Motor neuron (in vitro differentiated cells): ENCODE data around the gene CCDC27. TPM values are rescaled to one million over a fixed set of nuclear protein-coding genes. Genes with fewer than 3 reads are reported as not detected.
A peak's percentile ranks its signal among the peaks of the same experiment; 100 is the strongest.
"Not testable (repeated sequence)": the region's sequence is repeated elsewhere in the genome, so short reads cannot be mapped to it uniquely, and the experiment has no call there.

Experiments used
- ATAC-seq, 8 experiments: fragments of 200-7000 bp; cut with Tn5 transposase; replicated peaks in 6 of 8; 2 replicates each; pipeline ENCODE4 v1.8.0; 2021; ENCODE audit warnings: mild to moderate bottlenecking in 8 of 8, moderate library complexity in 8 of 8
- H3K27ac ChIP-seq, 2 donors: fragments of 250-450 bp; sonication (Bioruptor Pico); 2 replicates each; pipeline ENCODE4 v1.9.0; 2021; ENCODE audit warnings: antibody characterized with exemption in 2 of 2, mild to moderate bottlenecking in 2 of 2, moderate library complexity in 1 of 2
- H3K4me1 ChIP-seq, 2 donors: fragments of 250-450 bp; sonication (Bioruptor Pico); replicated peaks in 1 of 2; 2 replicates each; pipeline ENCODE4 v1.6.1; 2021; ENCODE audit warnings: antibody characterized with exemption in 2 of 2, mild to moderate bottlenecking in 2 of 2, moderate library complexity in 1 of 2
- H3K4me3 ChIP-seq, 5 donors: fragments of 250-450 bp; sonication (Bioruptor Pico); 2 replicates each; pipeline ENCODE4 v1.9.0; 2021; ENCODE audit warnings: antibody characterized with exemption in 5 of 5, mild to moderate bottlenecking in 5 of 5, moderate library complexity in 4 of 5
- WGBS, 10 experiments: fragments of 450-650 bp; shearing (Covaris generic); methylation state at CpG; one replicate each; pipeline ENCODE4 v1.0.0; 2022; 5-methylcytosine and 5-hydroxymethylcytosine counted together
- in situ Hi-C, 9 experiments: fragments of 400-800 bp; cut with MboI; loops; one replicate each; pipeline ENCODE4 v1.15.0; 2021; ENCODE audit warnings: low sequenced_read_pairs in 9 of 9, low pct_unique_long_range_greater_than_20kb in 2 of 9; ENCODE audit not compliant: unreplicated experiment in 9 of 9
- total RNA-seq, 8 experiments: library from RNA; unstranded; fragments of 300-600 nt; gene quantifications; 2 replicates each; pipeline versions ENCODE4 v1.2.3 to v1.2.4, GENCODE V29; 2022

The CCDC27 gene
- total RNA-seq, 8 experiments from 2014 or later = 0.11 to 1.2 (median 0.25) TPM; not detected in 1

DNA sequence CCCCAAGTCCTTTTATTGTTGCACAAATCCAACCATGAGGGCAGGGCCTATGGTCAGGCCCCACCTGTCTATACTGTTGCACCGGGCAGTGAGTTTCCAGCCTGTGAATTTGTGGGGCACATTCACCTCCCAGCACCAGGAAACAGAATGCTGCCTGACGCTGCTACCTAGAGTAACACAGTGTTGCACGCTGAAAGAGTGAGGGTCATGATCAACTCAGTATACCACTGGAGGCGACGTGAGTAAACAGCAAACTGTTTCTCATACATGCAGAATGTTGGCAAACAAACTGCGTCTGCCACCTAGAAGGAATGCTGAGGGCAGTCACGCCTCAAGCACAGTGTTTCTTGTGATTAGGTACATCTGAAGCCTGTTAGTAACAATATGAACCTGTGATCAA lies 57.4 kb downstream of the CCDC27 start:
- in situ Hi-C loops = no loop called here
- 7 to 89% (median 60%) methylated on average over 1 to 7 of the region's 7 CpGs; no CpG with 5 or more reads in 1 of the 10 experiments for WGBS, 10 experiments
- peak in 2 of 8 experiments; percentile 9 to 30 for ATAC-seq

DNA sequence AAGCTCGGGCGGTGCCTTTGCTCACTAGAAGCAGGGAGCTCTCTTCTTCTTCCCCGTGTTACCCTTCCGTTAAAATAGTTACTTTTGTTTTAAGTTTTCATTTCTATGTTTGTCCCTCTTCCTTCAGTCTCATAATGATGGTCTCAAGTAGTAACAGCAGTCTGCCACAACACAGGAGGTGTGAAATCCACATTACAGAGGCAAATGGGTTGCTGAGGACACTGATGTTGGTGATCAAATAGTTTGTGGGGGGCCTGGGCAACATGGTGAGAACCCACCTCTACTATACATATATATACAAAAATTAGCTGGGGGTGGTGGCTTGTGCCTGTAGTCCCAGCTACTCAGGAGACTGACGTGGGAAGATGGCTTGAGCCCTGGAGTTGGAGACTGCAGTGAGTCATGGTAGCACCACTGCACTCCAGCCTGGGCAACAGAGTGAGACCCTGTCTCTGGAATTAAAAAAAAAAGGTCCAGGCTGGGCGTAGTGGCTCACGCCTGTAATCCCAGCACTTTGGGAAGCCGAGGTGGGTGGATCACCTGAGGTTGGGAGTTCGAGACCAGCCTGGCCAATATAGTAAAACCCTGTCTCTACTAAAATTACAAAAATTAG lies 58.0 kb downstream of the CCDC27 start:
- 0 to 88% (median 68%) methylated on average over 2 to 9 of the region's 9 CpGs; no CpG with 5 or more reads in 2 of the 10 experiments for WGBS, 10 experiments
- H3K4me3 ChIP-seq, H3K27ac ChIP-seq, H3K4me1 ChIP-seq, in situ Hi-C loops, ATAC-seq: not testable (repeated sequence)

More for the DNA sequence above, 57.4 kb downstream of the CCDC27 start:
- H3K27ac ChIP-seq = no peak overlapping the region
- H3K4me3 ChIP-seq = no peak overlapping the region
- no peaks in the 10 kb centered on the region for H3K4me1 ChIP-seq

DNA sequence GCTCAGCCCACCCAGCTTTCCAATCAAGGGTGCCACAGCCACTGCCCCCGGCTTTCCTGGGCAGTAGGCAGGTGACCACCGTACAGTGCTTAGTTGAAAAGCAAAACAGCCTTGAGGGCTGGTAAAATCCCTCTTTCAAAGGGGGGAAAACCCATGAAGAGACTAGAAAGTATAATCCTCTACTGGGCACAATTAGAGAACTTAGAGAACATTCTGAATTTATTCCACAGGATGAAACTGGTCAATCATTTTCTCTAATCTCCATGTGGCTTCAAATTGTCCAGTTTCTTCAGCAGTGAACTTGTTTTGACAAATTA lies 59.3 kb downstream of the CCDC27 start:
- Histone ChIP-seq H3K4me1 (no peaks in the 10 kb centered on the region), H3K27ac (no peak overlapping the region), H3K4me3 (no peak overlapping the region)
- in situ Hi-C loops = no loop called here
- 18 to 80% (median 52%) methylated on average over 1 to 2 of the region's 2 CpGs; no CpG with 5 or more reads in 7 of the 10 experiments for WGBS, 10 experiments
- peak in 2 of 8 experiments; percentile 15 to 27 for ATAC-seq

DNA sequence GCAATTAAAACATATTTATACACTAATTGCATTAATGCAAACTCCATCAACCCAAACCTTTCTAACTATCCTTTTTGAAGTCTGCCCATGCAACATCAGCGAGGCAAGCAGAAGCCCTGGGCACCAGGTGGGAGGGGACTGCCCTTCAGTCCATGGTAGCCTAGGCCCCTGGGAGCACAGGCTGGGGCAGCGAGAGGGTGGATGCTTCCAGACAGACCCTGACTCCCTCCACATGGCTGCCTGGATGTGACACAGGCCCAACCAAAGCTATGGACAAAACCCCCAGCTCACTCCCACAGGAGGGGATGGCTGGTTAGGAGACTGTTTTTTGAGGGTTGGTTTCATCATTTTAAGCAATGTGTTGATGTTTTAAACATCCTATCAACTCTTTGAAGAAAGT lies 61.8 kb downstream of the CCDC27 start:
- in situ Hi-C loops = no loop called here
- Histone ChIP-seq H3K4me1 (peaks cover 2 to 4% of the 10 kb centered on the region in 2 donors), H3K27ac (no peak overlapping the region), H3K4me3 (no peak overlapping the region)
- peak in 1 of 8 experiments; percentile 16 for ATAC-seq
- WGBS, 10 experiments = 0 to 100% (median 88%) methylated on average over 1 to 2 of the region's 2 CpGs; no CpG with 5 or more reads in 1 of the 10 experiments

DNA sequence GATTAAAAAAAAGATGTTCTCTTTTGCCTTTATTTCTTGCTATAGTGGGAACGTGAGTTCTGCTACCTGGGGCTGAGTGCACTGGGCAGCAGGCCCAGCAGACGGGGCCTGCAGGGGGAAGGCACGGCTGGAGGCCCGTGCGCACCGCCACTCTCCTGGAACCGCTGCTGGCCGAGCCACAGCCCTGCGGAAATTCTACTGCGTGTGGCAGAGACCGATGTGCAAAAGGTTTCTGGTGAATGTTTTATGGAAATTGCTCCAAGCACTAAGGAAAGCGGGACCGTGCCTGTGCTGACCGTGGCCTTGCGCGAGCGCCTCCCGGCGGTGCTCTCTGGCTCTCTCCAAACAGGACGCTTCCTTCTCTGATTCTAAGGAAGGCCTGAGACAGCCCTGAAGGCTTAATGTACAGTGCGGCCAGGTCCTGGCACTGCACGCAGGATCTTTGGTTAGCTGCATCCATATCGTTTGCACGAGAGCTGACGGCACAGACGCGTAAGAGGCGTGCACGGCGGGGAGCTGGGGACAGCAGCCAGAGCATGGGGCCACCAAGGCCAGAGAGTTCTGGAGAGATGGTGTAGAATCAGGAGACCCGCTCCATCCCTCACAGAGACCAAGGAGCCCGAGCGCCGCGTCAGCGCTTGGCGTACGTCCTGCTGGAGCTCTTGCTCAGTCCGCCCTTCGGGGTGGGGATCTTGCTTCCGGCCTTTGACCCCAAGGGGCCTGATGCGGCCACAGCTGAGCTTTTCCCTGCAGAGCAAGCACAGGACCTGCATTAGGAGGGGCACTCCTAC lies 62.7 kb downstream of the CCDC27 start:
- in situ Hi-C loops = no loop called here
- peaks cover 3 to 13% of the 10 kb centered on the region in 2 donors for H3K4me1 ChIP-seq
- ATAC-seq = no peak
- no peak overlapping the region for H3K4me3 ChIP-seq
- H3K27ac ChIP-seq = peak overlapping the region in 1 of 2 donors; percentile 20
- WGBS, 10 experiments = 81 to 100% (median 91%) methylated on average over 1 to 30 of the region's 42 CpGs; no CpG with 5 or more reads in 3 of the 10 experiments

DNA sequence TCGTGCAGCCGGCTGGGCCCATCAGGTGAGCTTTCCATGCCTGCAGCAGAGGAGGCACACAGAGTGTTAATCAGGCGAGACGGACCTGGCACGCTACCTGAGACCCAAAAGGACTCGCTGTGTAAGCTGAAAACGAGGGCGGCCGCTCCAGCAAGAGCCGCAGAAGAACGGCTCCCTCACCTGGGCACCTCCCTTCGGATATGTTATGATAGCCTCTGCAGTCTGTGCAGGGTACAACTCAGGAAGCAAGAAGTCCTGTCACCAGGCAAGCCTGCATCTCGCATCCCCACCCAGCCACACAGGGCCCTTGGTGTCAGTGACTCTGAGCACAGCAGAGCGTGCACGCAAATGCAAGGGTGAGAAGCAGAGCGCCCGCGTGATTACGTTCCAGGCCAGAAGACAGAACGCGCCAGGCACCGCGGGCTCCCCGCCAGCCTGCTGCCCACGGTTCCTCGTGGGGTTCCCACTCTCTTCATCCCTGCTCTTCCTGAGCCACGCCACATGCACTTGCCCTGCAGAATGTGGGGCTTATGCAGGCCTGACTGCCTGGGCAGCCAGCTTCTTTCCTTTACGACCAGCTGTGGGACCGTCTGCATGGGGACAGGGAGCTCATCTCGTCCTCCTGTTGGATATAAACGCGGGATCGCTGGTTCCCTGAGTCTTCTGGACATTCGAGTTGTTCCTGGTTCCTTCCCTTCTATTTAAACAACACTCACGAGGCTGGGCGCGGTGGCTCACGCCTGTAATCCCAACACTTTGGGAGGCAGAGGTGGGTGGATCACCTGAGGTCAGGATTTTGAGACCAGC lies 64.3 kb downstream of the CCDC27 start:
- Histone ChIP-seq H3K4me3 (no peak overlapping the region), H3K4me1 (peaks cover 12 to 27% of the 10 kb centered on the region in 2 donors), H3K27ac (no peak overlapping the region)
- in situ Hi-C loops = no loop called here
- no peak for ATAC-seq
- 79 to 94% (median 87%) methylated on average over 3 to 27 of the region's 38 CpGs; no CpG with 5 or more reads in 3 of the 10 experiments for WGBS, 10 experiments

DNA sequence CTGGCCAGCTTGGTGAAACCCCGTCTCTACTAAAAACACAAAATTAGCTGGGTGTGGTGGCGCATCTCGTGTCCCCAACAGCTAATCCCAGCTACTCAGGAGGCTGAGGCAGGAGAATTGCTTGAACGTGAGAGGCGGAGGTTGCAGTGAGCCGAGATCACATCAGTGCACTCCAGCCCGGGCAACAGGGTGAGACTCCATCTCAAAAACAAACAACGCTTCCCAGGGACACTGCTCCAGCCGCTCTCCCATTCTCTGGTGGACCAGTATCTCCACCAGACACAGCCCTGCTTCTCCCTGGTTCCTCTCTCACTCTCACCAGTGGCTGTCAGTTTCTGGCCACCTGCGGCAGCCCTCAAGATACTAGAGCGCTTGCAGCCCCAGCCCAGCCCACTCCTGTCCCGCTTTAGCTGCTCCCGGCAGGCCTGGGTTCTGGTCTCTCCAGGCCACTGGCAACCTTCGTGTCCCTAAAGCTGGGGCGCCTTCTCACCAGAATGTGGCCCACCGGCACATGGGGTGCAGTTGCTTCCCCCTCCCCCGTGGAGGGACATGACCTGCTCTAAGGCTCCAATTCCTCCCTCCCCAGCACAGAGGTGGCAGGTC lies 65.0 kb downstream of the CCDC27 start:
- no peak overlapping the region for H3K4me3 ChIP-seq
- WGBS, 10 experiments = 90 to 100% (median 93%) methylated on average over 3 to 17 of the region's 17 CpGs; no CpG with 5 or more reads in 4 of the 10 experiments
- H3K27ac ChIP-seq = no peak overlapping the region
- peaks cover 13 to 30% of the 10 kb centered on the region in 2 donors for H3K4me1 ChIP-seq
- ATAC-seq = no peak
- in situ Hi-C loops = no loop called here

DNA sequence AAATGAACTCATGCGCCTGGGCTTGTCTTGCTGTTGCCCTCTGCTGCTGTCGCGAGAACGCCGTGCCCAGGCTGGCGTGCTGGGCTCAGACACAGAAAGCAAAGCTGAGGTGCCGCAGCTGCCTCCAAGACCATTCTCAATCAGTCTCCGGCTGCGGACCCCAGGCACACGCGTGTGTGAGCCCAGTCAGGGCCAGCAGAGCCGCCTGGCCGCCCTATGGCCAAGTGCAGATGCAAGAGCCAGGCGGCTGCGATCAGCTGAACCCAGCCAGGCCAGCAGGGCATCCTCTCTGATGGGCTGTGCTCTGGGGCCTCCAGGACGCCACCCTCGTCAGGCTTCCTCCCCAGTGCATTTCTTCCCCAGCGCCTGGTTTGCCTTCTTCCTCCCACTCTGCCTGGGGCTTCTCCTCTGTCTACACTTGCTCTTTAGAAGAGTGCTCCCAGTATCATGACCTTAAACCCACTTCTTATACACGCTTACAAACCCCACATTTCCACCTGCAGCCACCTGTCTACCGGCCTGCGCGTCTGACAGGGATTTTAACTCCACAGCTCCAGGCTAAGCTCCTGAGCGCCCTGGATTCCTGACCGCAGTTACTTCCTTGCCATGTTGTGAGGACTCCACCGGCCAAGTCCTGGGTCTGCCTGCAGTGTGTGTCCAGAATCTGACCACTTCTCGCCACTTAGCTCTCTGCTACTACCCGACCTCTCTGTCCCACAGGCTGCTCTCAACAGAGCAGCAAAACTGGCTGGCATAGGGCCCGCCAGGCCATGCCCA lies 65.8 kb downstream of the CCDC27 start:
- in situ Hi-C loops = no loop called here
- 80 to 100% (median 90%) methylated on average over 1 to 18 of the region's 28 CpGs; no CpG with 5 or more reads in 2 of the 10 experiments for WGBS, 10 experiments
- H3K4me1 ChIP-seq = peaks cover 13 to 30% of the 10 kb centered on the region in 2 donors
- no peak for ATAC-seq
- no peak overlapping the region for H3K4me3 ChIP-seq
- H3K27ac ChIP-seq = no peak overlapping the region

DNA sequence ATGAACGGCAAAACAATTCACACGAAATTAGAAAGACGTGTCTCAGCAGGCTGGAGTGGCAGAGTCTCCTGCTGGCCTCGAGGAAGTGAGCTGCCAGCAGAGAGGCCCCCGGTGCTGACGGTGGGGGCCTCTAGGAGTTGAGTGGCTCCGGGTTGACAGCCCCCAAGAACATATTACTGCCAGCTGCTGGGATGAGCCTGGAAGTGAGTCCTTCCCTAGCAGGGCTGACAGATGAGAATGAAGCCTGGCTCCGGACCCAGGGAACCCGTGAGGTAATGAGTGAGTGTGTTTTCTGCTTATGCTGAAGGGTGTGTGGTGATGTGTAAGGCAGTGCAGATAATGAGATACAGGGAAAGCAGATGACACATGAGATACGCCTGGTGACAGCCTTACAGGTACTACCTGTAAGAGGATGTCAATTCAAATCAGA lies 67.5 kb downstream of the CCDC27 start:
- ATAC-seq = peak in 5 of 8 experiments; percentile 37 to 72 (median 56)
- in situ Hi-C loops = no loop called here
- WGBS, 10 experiments = 42 to 88% (median 69%) methylated on average over 1 to 10 of the region's 10 CpGs; no CpG with 5 or more reads in 2 of the 10 experiments
- Histone ChIP-seq H3K4me3 (no peak overlapping the region), H3K27ac (peak overlapping the region in 1 of 2 donors; percentile 52), H3K4me1 (peaks cover 13 to 30% of the 10 kb centered on the region in 2 donors)

DNA sequence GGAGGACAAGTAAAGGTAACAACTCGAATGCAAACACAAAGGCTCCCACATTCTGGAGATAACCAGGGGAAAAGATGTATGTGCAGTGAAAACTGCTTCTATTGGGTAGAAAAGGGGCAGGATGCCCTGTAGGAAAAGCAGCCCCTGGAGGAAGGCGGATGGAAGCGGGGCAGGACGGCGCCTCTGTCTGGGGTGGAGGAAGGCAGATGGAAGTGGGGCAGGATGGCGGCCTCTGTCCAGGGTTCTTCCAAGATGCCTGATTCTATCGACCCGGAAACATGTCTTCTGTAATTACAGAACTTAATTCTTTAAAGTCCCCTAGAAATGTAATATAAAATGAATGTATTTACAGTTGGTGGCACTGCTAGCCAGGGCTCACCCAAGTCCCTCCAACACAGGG lies 68.1 kb downstream of the CCDC27 start:
- no peak for ATAC-seq
- 76 to 100% (median 89%) methylated on average over 1 to 8 of the region's 8 CpGs; no CpG with 5 or more reads in 2 of the 10 experiments for WGBS, 10 experiments
- Histone ChIP-seq H3K4me1 (peaks cover 13 to 30% of the 10 kb centered on the region in 2 donors), H3K27ac (peak overlapping the region; percentile 52 to 77), H3K4me3 (no peak overlapping the region)
- in situ Hi-C loops = no loop called here

DNA sequence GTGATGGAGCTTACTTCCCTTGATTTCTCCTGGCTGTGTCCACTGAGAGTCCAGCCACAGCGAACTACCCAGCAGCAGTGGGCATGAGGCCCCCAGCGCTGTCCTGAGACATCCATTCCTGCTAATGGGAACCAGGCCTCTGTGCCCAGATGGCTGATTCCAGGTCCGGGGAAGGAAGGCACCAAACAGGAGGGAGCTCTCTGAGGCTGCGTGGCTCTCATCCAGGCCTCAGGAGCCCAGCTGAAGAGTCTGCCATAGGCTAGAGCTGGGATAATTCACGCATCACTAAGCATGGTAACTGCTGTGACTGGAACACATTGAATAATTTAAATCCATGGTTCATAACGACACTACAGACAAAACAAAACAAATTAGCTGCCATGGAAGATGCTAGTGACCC lies 68.8 kb downstream of the CCDC27 start:
- Histone ChIP-seq H3K4me1 (peaks cover 13 to 30% of the 10 kb centered on the region in 2 donors), H3K4me3 (no peak overlapping the region), H3K27ac (peak overlapping the region; percentile 52 to 77)
- in situ Hi-C loops = no loop called here
- 0 to 92% (median 70%) methylated on average over 1 to 6 of the region's 6 CpGs; no CpG with 5 or more reads in 2 of the 10 experiments for WGBS, 10 experiments
- peak in 6 of 8 experiments; percentile 26 to 81 (median 71) for ATAC-seq
